Measurements from ENCODE around the gene TNFRSF19. TPM values are rescaled to one million over a fixed set of nuclear protein-coding genes. Genes with fewer than 3 reads are reported as not detected.

Gene TNFRSF19
- total RNA-seq, 2 experiments from 2014 or later: 0.06 to 0.08 TPM

DNA sequence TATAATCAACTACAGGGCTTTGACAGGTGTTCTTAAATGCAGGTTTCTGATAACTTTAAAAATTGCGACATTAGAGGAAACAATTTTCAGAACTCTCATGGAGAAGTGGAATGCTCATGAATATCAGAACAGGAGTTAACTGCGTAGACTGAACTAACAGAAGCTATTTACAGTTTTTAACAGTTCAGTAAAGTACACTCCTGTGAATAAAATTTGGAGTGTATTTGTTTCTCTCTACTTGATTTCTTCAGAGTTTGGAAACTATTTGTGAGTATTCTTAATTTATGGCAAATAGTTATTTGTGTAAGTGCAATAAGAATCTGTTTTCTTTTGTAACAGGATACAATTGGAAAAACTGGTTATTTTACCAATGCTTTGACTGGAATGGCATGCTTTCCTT, 114.4 kb downstream of the TNFRSF19 start:
- Mint-ChIP-seq H3K27ac (no peak overlapping the region), H3K4me1 (peaks cover 2% of the 10 kb centered on the region), H3K4me3 (no peak overlapping the region), H3K9me3 (peaks cover 18% of the 10 kb centered on the region), H3K36me3 (no peaks in the 10 kb centered on the region), H3K27me3 (no peaks in the 10 kb centered on the region)
- no peak for DNase-seq

- peaks cover 18% of the 10 kb centered on the region for H3K9me3 Mint-ChIP-seq
- H3K4me3 Mint-ChIP-seq: no peak overlapping the region
- H3K36me3 Mint-ChIP-seq: no peaks in the 10 kb centered on the region
- no peak for DNase-seq
- no peaks in the 10 kb centered on the region for H3K4me1 Mint-ChIP-seq
- no peaks in the 10 kb centered on the region for H3K27me3 Mint-ChIP-seq
- H3K27ac Mint-ChIP-seq: no peak overlapping the region
These were observed 115.2 kb downstream of the TNFRSF19 start for GRCh38 chr13:23685416-23685815.

DNA sequence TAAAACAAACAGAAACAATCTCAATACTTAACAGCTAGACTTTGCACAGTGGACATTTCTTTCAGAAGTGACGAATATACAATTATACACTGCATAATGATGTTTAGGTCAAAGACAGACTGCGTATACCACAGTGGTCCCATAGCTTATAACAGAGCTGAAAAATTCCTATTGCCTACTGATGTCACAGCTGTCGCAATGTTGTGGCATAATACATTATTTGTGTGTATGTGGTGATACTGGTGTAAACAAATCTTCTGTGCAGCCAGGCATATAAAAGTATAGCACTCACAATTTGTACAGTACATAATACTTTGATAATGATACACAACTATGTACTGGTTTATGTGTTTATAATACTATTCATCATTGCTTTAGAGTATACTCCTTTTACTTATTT, 116.7 kb downstream of the TNFRSF19 start:
- Mint-ChIP-seq H3K4me3 (no peak overlapping the region), H3K4me1 (no peaks in the 10 kb centered on the region), H3K9me3 (peaks cover 18% of the 10 kb centered on the region), H3K27ac (no peak overlapping the region), H3K36me3 (no peaks in the 10 kb centered on the region), H3K27me3 (no peaks in the 10 kb centered on the region)
- no peak for DNase-seq

DNA sequence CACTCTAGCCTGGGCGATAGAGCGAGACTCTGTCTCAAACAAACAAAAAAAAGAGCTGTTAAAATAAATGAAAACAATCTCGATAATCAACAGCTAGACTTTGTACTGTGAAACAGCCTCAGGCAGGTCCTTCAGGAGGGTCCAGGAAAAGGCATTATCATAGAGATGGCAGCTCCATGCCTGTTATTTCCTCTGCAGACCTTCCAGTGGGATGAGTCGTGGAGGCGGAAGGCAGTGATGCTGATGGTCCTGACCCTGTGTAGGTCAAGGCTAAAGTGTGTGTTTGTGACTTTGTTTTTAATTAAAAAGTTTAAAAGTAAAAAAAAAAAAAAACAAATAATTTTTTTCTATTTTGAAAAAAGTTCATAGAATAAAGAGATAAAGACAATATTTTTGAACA, 117.4 kb downstream of the TNFRSF19 start:
- Mint-ChIP-seq H3K36me3 (no peaks in the 10 kb centered on the region), H3K27me3 (no peaks in the 10 kb centered on the region), H3K27ac (no peak overlapping the region), H3K9me3 (peaks cover 18% of the 10 kb centered on the region), H3K4me1 (no peaks in the 10 kb centered on the region), H3K4me3 (no peak overlapping the region)
- no peak for DNase-seq

- DNase-seq: no peak
- Mint-ChIP-seq H3K4me1 (no peaks in the 10 kb centered on the region), H3K36me3 (no peaks in the 10 kb centered on the region), H3K9me3 (peaks cover 13% of the 10 kb centered on the region), H3K27ac (no peak overlapping the region), H3K4me3 (no peak overlapping the region), H3K27me3 (no peaks in the 10 kb centered on the region)
These were observed 118.1 kb downstream of the TNFRSF19 start for GRCh38 chr13:23688336-23688735.

DNA sequence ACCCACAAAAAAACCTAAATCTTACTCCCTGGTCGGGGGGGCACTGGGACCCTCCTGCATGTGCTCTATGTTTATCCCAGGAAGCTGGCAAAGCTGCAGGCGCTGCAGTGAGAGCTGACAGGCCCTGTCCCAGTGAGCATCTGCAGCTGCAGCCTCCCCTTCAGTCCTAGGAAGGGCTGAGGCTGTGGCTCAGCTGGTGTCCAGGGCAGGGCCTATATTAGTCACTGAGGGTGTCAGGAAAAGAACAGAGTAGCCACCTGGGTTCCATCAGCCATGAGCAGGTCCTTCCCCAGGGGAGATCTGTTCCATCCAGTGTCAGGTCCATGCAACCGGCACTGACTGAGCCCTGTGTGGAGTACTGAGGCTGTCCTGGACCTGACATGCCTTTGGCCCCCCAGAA, 120.5 kb downstream of the TNFRSF19 start:
- Mint-ChIP-seq H3K27me3 (no peaks in the 10 kb centered on the region), H3K27ac (no peak overlapping the region), H3K4me3 (no peak overlapping the region)

DNA sequence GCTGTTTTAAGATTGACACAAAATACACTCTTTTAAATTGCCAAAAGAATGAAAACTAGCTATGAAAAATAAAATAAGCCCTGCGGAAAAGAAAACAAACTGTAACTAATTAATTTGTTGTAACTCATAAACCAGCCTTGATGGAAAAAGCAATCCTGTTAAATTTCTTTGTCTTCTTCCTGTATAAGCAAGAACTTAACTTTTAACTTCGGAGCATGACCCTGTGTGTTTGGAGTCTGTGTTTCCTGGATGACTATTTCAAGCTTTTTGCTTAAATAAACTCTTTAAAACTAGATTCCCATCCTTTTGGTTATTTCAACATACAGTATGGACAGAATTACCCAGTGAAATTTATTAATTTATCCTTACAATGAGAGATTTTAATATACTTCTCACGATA, 122.6 kb downstream of the TNFRSF19 start:
- H3K4me3 Mint-ChIP-seq: no peak overlapping the region
- no peaks in the 10 kb centered on the region for H3K27me3 Mint-ChIP-seq
- H3K36me3 Mint-ChIP-seq: no peaks in the 10 kb centered on the region
- no peaks in the 10 kb centered on the region for H3K9me3 Mint-ChIP-seq
- peaks cover 15% of the 10 kb centered on the region for H3K4me1 Mint-ChIP-seq
- H3K27ac Mint-ChIP-seq: no peak overlapping the region
- no peak for DNase-seq

More for the DNA sequence above, 120.5 kb downstream of the TNFRSF19 start:
- no peaks in the 10 kb centered on the region for H3K36me3 Mint-ChIP-seq
- DNase-seq: no peak
- H3K9me3 Mint-ChIP-seq: peaks cover 6% of the 10 kb centered on the region
- H3K4me1 Mint-ChIP-seq: peaks cover 1% of the 10 kb centered on the region

- Mint-ChIP-seq H3K36me3 (no peaks in the 10 kb centered on the region), H3K4me3 (no peak overlapping the region), H3K27me3 (no peaks in the 10 kb centered on the region), H3K9me3 (no peaks in the 10 kb centered on the region), H3K4me1 (peaks cover 17% of the 10 kb centered on the region), H3K27ac (no peak overlapping the region)
- no peak for DNase-seq
These were observed 125.0 kb downstream of the TNFRSF19 start for GRCh38 chr13:23695196-23695595.

DNA sequence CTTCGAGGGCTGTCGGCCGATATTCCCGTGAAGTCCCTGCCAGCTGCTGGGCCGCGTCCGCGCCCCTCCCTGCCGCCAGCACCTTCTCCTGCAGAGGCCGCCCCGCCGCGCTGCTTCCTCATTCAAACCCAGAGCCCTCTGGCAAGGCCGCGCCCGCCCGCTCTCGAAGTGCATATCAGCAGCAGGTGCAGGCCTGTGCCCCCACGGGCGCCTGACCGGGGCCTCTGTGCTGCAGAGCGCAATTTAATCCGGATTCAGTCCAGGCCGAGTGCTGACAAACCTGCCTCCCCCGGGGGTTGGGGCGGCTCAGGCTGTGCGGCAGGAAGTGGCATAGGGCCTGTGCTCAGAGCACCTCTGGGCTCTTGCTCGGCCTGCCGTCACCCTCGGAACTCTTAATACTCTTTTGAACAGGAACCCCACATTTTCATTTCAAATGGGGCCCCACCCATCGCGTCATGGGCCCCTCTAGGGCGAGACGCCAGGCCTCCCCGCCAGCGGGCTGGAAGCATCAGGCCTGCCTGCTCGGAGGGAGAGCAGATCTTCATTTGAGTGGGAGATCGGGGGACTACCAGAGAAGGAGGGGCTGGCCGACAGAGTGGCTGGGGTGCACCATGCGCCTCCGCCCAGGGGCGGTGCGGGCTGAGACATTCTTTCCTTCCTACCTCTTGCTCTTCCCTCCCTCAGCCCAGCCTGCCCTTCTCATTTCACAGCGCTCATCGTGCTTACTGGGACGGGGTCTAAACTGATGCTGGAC, 125.7 kb downstream of the TNFRSF19 start:
- Mint-ChIP-seq H3K27me3 (no peaks in the 10 kb centered on the region), H3K4me1 (peaks cover 17% of the 10 kb centered on the region), H3K4me3 (peak overlapping the region; percentile 73), H3K9me3 (no peaks in the 10 kb centered on the region), H3K27ac (peak overlapping the region; percentile 94), H3K36me3 (no peaks in the 10 kb centered on the region)
- DNase-seq: peak; percentile 68

- Mint-ChIP-seq H3K9me3 (no peaks in the 10 kb centered on the region), H3K27ac (peak overlapping the region; percentile 94), H3K27me3 (no peaks in the 10 kb centered on the region), H3K36me3 (no peaks in the 10 kb centered on the region), H3K4me3 (no peak overlapping the region), H3K4me1 (peaks cover 17% of the 10 kb centered on the region)
- no peak for DNase-seq
These were observed 126.4 kb downstream of the TNFRSF19 start for GRCh38 chr13:23696610-23697009.

DNA sequence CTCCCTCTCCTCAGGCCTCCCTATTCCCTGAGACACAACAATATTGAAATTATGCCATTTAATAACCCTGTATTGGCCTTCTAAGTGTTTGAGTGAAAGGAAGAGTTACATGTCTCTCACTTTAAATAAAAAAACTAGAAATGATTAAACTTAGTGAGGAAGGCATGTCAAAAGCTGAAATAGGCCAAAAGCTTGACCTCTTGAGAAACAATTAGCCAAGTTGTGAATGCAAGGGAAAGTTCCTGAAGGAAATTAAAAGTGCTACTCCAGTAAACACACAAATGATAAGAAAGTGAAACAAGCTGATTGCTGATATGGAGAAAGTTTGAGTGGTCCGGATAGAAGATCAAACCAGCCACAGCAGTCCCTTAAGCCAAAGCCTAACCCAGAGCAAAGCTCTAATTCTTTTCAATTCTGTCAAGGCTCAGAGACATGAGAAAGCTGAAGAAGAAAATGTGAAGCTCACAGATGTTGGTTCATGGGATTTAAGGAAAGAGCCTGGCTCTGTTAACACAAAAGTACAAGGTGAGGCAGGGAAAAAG, 127.6 kb downstream of the TNFRSF19 start:
- no peaks in the 10 kb centered on the region for H3K27me3 Mint-ChIP-seq
- no peak for DNase-seq
- H3K27ac Mint-ChIP-seq: no peak overlapping the region
- H3K9me3 Mint-ChIP-seq: no peaks in the 10 kb centered on the region
- no peak overlapping the region for H3K4me3 Mint-ChIP-seq
- no peaks in the 10 kb centered on the region for H3K36me3 Mint-ChIP-seq
- peaks cover 17% of the 10 kb centered on the region for H3K4me1 Mint-ChIP-seq

DNA sequence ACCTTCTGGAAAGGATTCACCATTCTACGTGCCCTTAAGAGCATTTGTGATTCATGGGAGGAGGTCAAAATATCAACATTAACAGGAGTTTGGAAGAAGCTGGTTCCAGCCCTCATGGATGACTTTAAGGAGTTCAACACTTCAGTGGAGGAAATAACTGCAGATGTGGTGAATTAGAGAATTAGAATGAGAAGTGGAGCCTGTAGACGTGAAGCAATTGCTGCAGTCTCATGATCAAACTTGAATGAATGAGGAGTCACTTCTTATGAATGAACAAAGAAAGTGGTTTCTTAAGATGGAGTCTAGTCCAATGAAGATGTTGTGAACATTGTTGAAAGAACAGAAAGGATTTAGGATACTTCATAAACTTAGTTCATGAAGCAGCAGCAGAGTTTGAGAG, 129.1 kb downstream of the TNFRSF19 start:
- Mint-ChIP-seq H3K9me3 (no peaks in the 10 kb centered on the region), H3K27me3 (no peaks in the 10 kb centered on the region), H3K4me1 (peaks cover 17% of the 10 kb centered on the region), H3K36me3 (no peaks in the 10 kb centered on the region), H3K27ac (no peak overlapping the region), H3K4me3 (no peak overlapping the region)
- DNase-seq: no peak

GRCh38 chr13:23701186-23701585, 131.0 kb downstream of the TNFRSF19 start:
- H3K36me3 Mint-ChIP-seq: no peaks in the 10 kb centered on the region
- H3K27me3 Mint-ChIP-seq: no peaks in the 10 kb centered on the region
- H3K27ac Mint-ChIP-seq: no peak overlapping the region
- peaks cover 11% of the 10 kb centered on the region for H3K4me1 Mint-ChIP-seq
- H3K9me3 Mint-ChIP-seq: no peaks in the 10 kb centered on the region
- H3K4me3 Mint-ChIP-seq: no peak overlapping the region
- no peak for DNase-seq

DNA sequence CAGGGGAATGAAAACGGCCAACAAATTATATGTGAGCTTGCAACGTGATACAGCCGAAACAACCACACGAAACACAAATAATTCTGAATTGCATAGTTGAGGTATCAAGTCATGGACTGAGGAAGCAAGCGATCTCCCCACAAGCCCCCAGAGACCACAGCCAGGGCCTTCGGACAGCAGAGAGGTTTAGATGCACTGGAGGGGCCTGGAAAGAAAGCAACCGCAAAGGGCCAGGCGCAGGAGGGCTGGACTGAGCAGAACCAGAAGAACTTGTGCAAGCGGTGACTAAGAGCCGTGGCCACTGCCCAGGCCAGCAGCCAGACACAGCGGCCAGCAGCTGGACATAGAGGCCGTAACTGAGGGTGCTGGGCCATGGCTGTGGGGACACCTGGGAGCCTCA, 131.4 kb downstream of the TNFRSF19 start:
- no peak for DNase-seq
- H3K27me3 Mint-ChIP-seq: no peaks in the 10 kb centered on the region
- no peak overlapping the region for H3K27ac Mint-ChIP-seq
- no peak overlapping the region for H3K4me3 Mint-ChIP-seq
- no peaks in the 10 kb centered on the region for H3K36me3 Mint-ChIP-seq
- peaks cover 6% of the 10 kb centered on the region for H3K4me1 Mint-ChIP-seq
- no peaks in the 10 kb centered on the region for H3K9me3 Mint-ChIP-seq

- H3K9me3 Mint-ChIP-seq: no peaks in the 10 kb centered on the region
- H3K27ac Mint-ChIP-seq: no peak overlapping the region
- no peaks in the 10 kb centered on the region for H3K36me3 Mint-ChIP-seq
- no peaks in the 10 kb centered on the region for H3K4me1 Mint-ChIP-seq
- no peak overlapping the region for H3K4me3 Mint-ChIP-seq
- no peak for DNase-seq
- no peaks in the 10 kb centered on the region for H3K27me3 Mint-ChIP-seq
These were observed 133.1 kb downstream of the TNFRSF19 start for GRCh38 chr13:23703246-23703860.

GRCh38 chr13:23705583-23705982, 135.4 kb downstream of the TNFRSF19 start:
- no peaks in the 10 kb centered on the region for H3K27me3 Mint-ChIP-seq
- no peak overlapping the region for H3K27ac Mint-ChIP-seq
- no peaks in the 10 kb centered on the region for H3K36me3 Mint-ChIP-seq
- DNase-seq: no peak
- no peak overlapping the region for H3K4me3 Mint-ChIP-seq
- no peaks in the 10 kb centered on the region for H3K4me1 Mint-ChIP-seq
- H3K9me3 Mint-ChIP-seq: no peaks in the 10 kb centered on the region

Measured in activated naive CD8-positive, alpha-beta T cell treated with anti-CD3 and anti-CD28 coated beads for 36 hours (primary cell).